RWPE1 (cell line): ENCODE measurements around the gene ZNF800.

Experiments
- CTCF ChIA-PET: fragments of 350-600 bp; sonication (Branson Sonifier 250); formaldehyde crosslinking; extraction: SDS; loops from one replicate; lab custom pipeline; 2021; lab: Yijun Ruan, JAX
- POLR2A ChIA-PET: fragments of 400-600 bp; formaldehyde crosslinking; extraction: SDS; loops from one replicate; lab custom pipeline; 2020; ENCODE audit warnings: antibody characterized with exemption; ENCODE audit not compliant: low non-redundant PET; lab: Yijun Ruan, JAX
- DNase-seq: peaks from one replicate; pipeline ENCODE4 v3.0.0; 2012; ENCODE audit warnings: low spot score
- H3K27ac ChIP-seq: fragments of 450-650 bp; 2 replicates; pipeline ENCODE4 v1.5.1; 2017
- TF ChIP-seq, protein P1 (sequence below): fragments of 450-650 bp; conservative IDR thresholded peaks from 2 replicates; pipeline ENCODE4 v1.5.1; 2017; ENCODE audit warnings: low read depth, mild to moderate bottlenecking

Gene ZNF800

DNA sequence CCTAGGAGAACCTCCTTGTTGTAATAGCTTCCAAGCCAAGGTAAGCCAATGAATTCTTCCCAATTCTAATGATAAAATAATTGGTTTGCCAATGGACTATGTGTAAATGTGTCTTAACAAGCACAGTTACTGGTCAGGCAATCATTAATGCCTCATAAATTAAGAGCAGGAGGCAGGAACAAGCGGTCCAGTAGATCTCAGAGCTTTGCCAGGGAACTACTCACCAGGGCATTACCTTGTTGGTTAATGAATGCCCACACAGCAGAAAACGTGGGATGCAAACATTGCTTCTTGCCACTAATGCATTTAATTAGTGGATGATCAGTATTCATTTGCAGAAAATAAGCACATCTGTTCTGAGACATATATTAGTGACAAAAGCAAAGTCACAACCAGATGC, 26.7 kb upstream of the ZNF800 start:
- CTCF ChIA-PET, result no interaction called here
- POLR2A ChIA-PET, result no interaction called here
- DNase-seq, result no peak

DNA sequence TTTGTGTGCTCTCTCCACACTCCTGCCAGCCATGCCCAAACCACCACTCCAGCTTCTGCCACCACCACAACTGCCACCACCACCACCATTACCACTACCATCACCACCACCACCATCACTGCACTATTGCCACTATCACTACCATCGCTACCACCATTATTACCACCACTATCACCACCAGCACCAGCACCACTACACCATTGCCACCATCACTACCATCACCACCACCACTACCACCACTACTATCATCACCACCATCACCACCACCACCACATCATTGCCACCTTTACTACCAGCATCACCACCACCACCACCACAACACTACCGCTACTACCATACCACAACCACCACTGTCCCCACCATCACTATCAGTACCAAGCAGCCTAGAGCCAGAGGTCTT, 26.0 kb upstream of the ZNF800 start:
- TF ChIP-seq, protein P1, sequence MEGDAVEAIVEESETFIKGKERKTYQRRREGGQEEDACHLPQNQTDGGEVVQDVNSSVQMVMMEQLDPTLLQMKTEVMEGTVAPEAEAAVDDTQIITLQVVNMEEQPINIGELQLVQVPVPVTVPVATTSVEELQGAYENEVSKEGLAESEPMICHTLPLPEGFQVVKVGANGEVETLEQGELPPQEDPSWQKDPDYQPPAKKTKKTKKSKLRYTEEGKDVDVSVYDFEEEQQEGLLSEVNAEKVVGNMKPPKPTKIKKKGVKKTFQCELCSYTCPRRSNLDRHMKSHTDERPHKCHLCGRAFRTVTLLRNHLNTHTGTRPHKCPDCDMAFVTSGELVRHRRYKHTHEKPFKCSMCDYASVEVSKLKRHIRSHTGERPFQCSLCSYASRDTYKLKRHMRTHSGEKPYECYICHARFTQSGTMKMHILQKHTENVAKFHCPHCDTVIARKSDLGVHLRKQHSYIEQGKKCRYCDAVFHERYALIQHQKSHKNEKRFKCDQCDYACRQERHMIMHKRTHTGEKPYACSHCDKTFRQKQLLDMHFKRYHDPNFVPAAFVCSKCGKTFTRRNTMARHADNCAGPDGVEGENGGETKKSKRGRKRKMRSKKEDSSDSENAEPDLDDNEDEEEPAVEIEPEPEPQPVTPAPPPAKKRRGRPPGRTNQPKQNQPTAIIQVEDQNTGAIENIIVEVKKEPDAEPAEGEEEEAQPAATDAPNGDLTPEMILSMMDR, result no peak
- no peak for DNase-seq
- no peak overlapping the region for H3K27ac ChIP-seq
- CTCF ChIA-PET, result no interaction called here
- POLR2A ChIA-PET, result no interaction called here

More for the DNA sequence above, 26.7 kb upstream of the ZNF800 start:
- TF ChIP-seq, protein P1, result no peak
- H3K27ac ChIP-seq, result no peak overlapping the region

DNA sequence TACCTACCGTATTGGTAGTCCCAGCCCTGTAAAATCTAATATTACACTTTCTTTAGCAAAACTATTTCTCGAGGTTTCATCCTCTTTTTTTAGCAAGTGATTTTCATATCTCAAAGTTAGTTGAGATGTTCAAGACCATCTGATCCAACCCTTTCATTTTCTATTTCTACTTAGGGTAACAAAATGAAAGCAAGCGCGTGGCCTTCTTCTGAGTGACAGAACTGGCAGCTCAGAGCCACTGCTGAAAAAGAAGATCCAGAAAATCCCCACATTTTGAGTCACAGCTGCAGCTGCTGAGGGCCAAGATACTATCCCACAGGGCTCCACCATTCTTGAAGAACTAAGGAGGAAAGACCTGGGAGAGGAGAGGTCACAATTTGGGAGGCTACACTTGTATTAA, 24.8 kb upstream of the ZNF800 start:
- TF ChIP-seq, protein P1, result no peak
- POLR2A ChIA-PET, result no interaction called here
- DNase-seq, result no peak
- no peak overlapping the region for H3K27ac ChIP-seq
- CTCF ChIA-PET, result no interaction called here

DNA sequence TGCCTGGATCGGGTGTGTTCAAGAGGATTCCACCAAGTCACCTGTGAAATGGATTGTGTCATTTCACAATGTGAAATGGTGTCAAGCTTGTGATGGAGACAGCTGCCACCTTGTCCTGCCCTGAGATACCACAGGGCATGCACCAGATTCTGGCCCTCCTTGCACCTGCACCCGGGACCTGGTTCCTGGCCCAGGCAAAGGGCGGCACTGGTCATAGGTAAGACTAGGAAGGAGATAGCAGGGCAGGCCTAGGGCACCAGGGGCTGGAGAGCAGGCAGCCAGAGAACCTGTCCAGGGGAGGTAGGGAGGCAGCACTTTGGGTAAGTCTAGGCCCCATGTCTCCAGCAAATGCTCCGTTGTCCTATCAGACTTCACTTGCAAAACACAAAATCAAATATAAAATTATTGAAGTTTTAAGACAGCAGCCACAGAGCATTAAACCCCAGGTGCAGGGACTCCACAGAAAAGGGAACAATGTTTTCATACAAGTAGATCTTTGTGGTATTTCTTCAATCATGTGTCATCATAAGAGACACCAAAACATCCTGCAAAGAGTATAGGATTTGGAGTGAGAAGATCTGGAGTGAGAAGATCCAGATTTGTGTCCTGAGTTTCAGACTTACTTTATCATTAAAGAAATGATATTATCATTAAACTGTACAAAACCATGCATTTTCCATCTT, 22.7 kb upstream of the ZNF800 start:
- H3K27ac ChIP-seq, result no peak overlapping the region
- TF ChIP-seq, protein P1, result no peak
- no peak for DNase-seq
- ChIA-PET POLR2A (no interaction called here), CTCF (no interaction called here)

DNA sequence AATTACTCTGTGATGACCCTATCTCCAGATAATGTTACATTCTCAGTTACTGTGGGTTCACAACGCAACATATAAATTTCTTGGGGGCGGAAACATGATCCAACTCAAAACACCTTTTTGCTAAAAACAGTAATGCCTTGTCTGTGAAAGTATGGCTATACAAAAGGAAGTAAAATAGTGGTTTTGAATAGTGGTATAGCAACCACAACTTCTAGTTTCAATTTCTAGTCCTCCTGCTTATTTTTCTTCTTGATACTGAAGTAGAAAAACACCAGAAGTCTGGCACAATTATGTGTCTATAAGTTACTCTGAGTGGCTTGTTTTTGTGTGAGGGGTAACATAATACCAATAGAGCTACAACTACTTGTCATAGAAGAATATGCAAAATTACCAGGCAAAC, 21.5 kb upstream of the ZNF800 start:
- no peak for DNase-seq
- ChIA-PET POLR2A (no interaction called here), CTCF (interaction anchor here (0.6 kb wide), 1 partner anchor 59 kb away, joined by 4 read pairs; no protein-coding TSS in a partner anchor)
- H3K27ac ChIP-seq, result no peak overlapping the region
- TF ChIP-seq, protein P1, result no peak

DNA sequence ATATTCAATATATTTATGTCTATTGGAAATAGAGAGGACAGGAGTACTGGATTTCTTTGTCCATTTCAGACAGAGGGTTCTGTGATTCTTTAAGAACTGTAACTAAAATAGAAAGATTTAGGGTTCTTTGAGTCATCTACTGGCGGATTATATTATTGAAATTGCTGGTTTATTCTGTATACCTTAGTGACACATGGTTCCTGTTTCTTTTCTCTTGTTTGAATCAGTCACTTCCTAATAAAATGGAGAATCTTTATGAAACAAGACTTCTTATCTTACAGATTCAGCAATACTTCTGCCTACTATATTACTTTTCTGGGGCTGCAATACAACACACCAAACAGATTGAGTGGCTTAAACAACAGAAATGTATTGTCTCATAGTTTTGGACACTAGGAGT, 20.8 kb upstream of the ZNF800 start:
- CTCF ChIA-PET, result no interaction called here
- POLR2A ChIA-PET, result no interaction called here
- no peak for DNase-seq
- TF ChIP-seq, protein P1, result no peak
- H3K27ac ChIP-seq, result no peak overlapping the region
